BLaER1 treated with 17β-estradiol and CSF1 and Interleukin-3, amounts not matched to agents 10 nM and 100 nM (cell line): Measurements from ENCODE around the gene STOX2.

Source experiments
- H3K27ac ChIP-seq, 11 experiments: shearing (Covaris generic); formaldehyde crosslinking; 2 replicates each; pipeline ENCODE4 v1.8.1; 2022
- H3K27me3 ChIP-seq, 11 experiments: shearing (Covaris generic); formaldehyde crosslinking; 2 replicates each; pipeline ENCODE4 v1.8.1; 2022
- H3K36me3 ChIP-seq, 11 experiments: shearing (Covaris generic); formaldehyde crosslinking; 2 replicates each; pipeline ENCODE4 v1.8.1; 2022
- H3K4me1 ChIP-seq, 10 experiments: shearing (Covaris generic); formaldehyde crosslinking; 2 replicates each; pipeline ENCODE4 v1.8.1; 2022
- H3K4me2 ChIP-seq, 11 experiments: shearing (Covaris generic); formaldehyde crosslinking; 2 replicates each; pipeline ENCODE4 v1.8.1; 2022
- H3K4me3 ChIP-seq, 10 experiments: shearing (Covaris generic); formaldehyde crosslinking; 2 replicates each; pipeline ENCODE4 v1.8.1; 2022
- H3K9ac ChIP-seq, 11 experiments: shearing (Covaris generic); formaldehyde crosslinking; 2 replicates each; pipeline ENCODE4 v1.8.1; 2022
- H3K9me3 ChIP-seq, 11 experiments: shearing (Covaris generic); formaldehyde crosslinking; replicated peaks in 1 of 11; 2 replicates each; pipeline ENCODE4 v1.8.1; 2022
- H4K20me1 ChIP-seq, 11 experiments: shearing (Covaris generic); formaldehyde crosslinking; 2 replicates each; pipeline ENCODE4 v1.8.1; 2022
- Cebpa-rat ChIP-seq, 11 experiments: shearing (Covaris generic); IDR thresholded peaks; 2 replicates each; pipeline ENCODE4 v1.8.1; 2022

STOX2 gene

GRCh38 chr4:183924362-183925044, 19.4 kb downstream of the STOX2 start:
- no peak overlapping the region for H3K9ac ChIP-seq
- H3K36me3 ChIP-seq, result no peaks in the 10 kb centered on the region
- H4K20me1 ChIP-seq, result no peaks in the 10 kb centered on the region
- peaks cover 0 to 12% (median 0%) of the 10 kb centered on the region in 10 experiments; a peak in 7 of 20 replicates for H3K4me1 ChIP-seq
- peaks cover 0 to 22% (median 9%) of the 10 kb centered on the region in 11 experiments; a peak in 12 of 22 replicates for H3K9me3 ChIP-seq
- TF ChIP-seq Cebpa-rat (IDR thresholded peaks at IDR 0.05), result no peak
- H3K27me3 ChIP-seq, result no peaks in the 10 kb centered on the region
- no peak overlapping the region for H3K4me2 ChIP-seq
- no peak overlapping the region for H3K4me3 ChIP-seq
- no peak overlapping the region for H3K27ac ChIP-seq

- Histone ChIP-seq H3K27ac (no peak overlapping the region), H3K9ac (no peak overlapping the region), H3K36me3 (no peaks in the 10 kb centered on the region), H3K27me3 (no peaks in the 10 kb centered on the region), H3K9me3 (peaks cover 0 to 22% (median 9%) of the 10 kb centered on the region in 11 experiments; a peak in 12 of 22 replicates), H4K20me1 (no peaks in the 10 kb centered on the region), H3K4me2 (no peak overlapping the region), H3K4me1 (no peaks in the 10 kb centered on the region), H3K4me3 (no peak overlapping the region)
- no peak for TF ChIP-seq Cebpa-rat (IDR thresholded peaks at IDR 0.05)
Measured at GRCh38 chr4:183926950-183927349, 21.8 kb downstream of the STOX2 start.

GRCh38 chr4:183932576-183932975, 27.5 kb downstream of the STOX2 start:
- no peak overlapping the region for H3K27ac ChIP-seq
- no peak overlapping the region for H3K4me2 ChIP-seq
- no peaks in the 10 kb centered on the region for H3K4me1 ChIP-seq
- H3K4me3 ChIP-seq, result no peak overlapping the region
- H3K9ac ChIP-seq, result no peak overlapping the region
- no peaks in the 10 kb centered on the region for H3K36me3 ChIP-seq
- TF ChIP-seq Cebpa-rat (IDR thresholded peaks at IDR 0.05), result no peak
- no peaks in the 10 kb centered on the region for H3K27me3 ChIP-seq
- no peaks in the 10 kb centered on the region for H3K9me3 ChIP-seq
- H4K20me1 ChIP-seq, result no peaks in the 10 kb centered on the region

GRCh38 chr4:183934761-183935160, 29.7 kb downstream of the STOX2 start:
- Histone ChIP-seq H3K4me2 (no peak overlapping the region), H3K27ac (no peak overlapping the region), H4K20me1 (no peaks in the 10 kb centered on the region), H3K27me3 (no peaks in the 10 kb centered on the region), H3K4me1 (no peaks in the 10 kb centered on the region), H3K36me3 (no peaks in the 10 kb centered on the region), H3K9me3 (no peaks in the 10 kb centered on the region), H3K9ac (no peak overlapping the region), H3K4me3 (no peak overlapping the region)
- TF ChIP-seq Cebpa-rat (IDR thresholded peaks at IDR 0.05), result no peak

- H3K4me2 ChIP-seq, result no peak overlapping the region
Measured at GRCh38 chr4:183935355-183936005, 30.4 kb downstream of the STOX2 start.

GRCh38 chr4:183936047-183936446, 30.9 kb downstream of the STOX2 start:
- Histone ChIP-seq H3K4me1 (no peaks in the 10 kb centered on the region), H3K27me3 (no peaks in the 10 kb centered on the region), H3K9me3 (no peaks in the 10 kb centered on the region), H3K4me3 (no peak overlapping the region), H3K4me2 (no peak overlapping the region), H4K20me1 (no peaks in the 10 kb centered on the region), H3K27ac (no peak overlapping the region), H3K9ac (no peak overlapping the region), H3K36me3 (no peaks in the 10 kb centered on the region)
- TF ChIP-seq Cebpa-rat (IDR thresholded peaks at IDR 0.05), result no peak

More at GRCh38 chr4:183935355-183936005, 30.4 kb downstream of the STOX2 start:
- Histone ChIP-seq H3K27me3 (no peaks in the 10 kb centered on the region), H3K9me3 (no peaks in the 10 kb centered on the region), H3K4me3 (no peak overlapping the region), H4K20me1 (no peaks in the 10 kb centered on the region), H3K4me1 (no peaks in the 10 kb centered on the region), H3K9ac (no peak overlapping the region), H3K36me3 (no peaks in the 10 kb centered on the region), H3K27ac (no peak overlapping the region)
- TF ChIP-seq Cebpa-rat (IDR thresholded peaks at IDR 0.05), result no peak

GRCh38 chr4:183936574-183937345, 31.7 kb downstream of the STOX2 start:
- Histone ChIP-seq H3K4me2 (no peak overlapping the region), H4K20me1 (no peaks in the 10 kb centered on the region), H3K9ac (no peak overlapping the region), H3K4me3 (no peak overlapping the region), H3K9me3 (no peaks in the 10 kb centered on the region), H3K27ac (no peak overlapping the region), H3K4me1 (no peaks in the 10 kb centered on the region), H3K36me3 (no peaks in the 10 kb centered on the region), H3K27me3 (no peaks in the 10 kb centered on the region)
- no peak for TF ChIP-seq Cebpa-rat (IDR thresholded peaks at IDR 0.05)

GRCh38 chr4:183940864-183941263, 35.8 kb downstream of the STOX2 start:
- Histone ChIP-seq H3K4me2 (no peak overlapping the region), H3K27ac (no peak overlapping the region), H3K9me3 (no peaks in the 10 kb centered on the region), H3K4me1 (peaks cover 0 to 8% (median 5%) of the 10 kb centered on the region in 10 experiments; a peak in 10 of 20 replicates), H3K27me3 (no peaks in the 10 kb centered on the region), H3K9ac (no peak overlapping the region), H3K4me3 (no peak overlapping the region), H3K36me3 (no peaks in the 10 kb centered on the region), H4K20me1 (no peaks in the 10 kb centered on the region)
- no peak for TF ChIP-seq Cebpa-rat (IDR thresholded peaks at IDR 0.05)

GRCh38 chr4:183941964-183942363, 36.9 kb downstream of the STOX2 start:
- Histone ChIP-seq H3K4me1 (peaks cover 0 to 19% (median 13%) of the 10 kb centered on the region in 10 experiments; a peak in 13 of 20 replicates), H3K36me3 (no peaks in the 10 kb centered on the region), H4K20me1 (no peaks in the 10 kb centered on the region), H3K27ac (no peak overlapping the region), H3K4me2 (no peak overlapping the region), H3K9me3 (no peaks in the 10 kb centered on the region), H3K4me3 (no peak overlapping the region), H3K27me3 (no peaks in the 10 kb centered on the region), H3K9ac (no peak overlapping the region)
- TF ChIP-seq Cebpa-rat (IDR thresholded peaks at IDR 0.05), result no peak
